Fibroblast of skin of abdomen (primary cell): ENCODE data around the gene WASL.
"Not testable (repeated sequence)": the region's sequence is repeated elsewhere in the genome, so short reads cannot be mapped to it uniquely, and the experiment has no call there.

Experiments
- DNase-seq: peaks from one replicate; pipeline ENCODE4 v3.0.0-alpha.2; 2013

Gene WASL

GRCh38 chr7:123729218-123729578 lies 19.6 kb downstream of the WASL start:
- no peak for DNase-seq

- DNase-seq, result peak; percentile 85
Measured at GRCh38 chr7:123727071-123727837, 21.5 kb downstream of the WASL start.

DNA sequence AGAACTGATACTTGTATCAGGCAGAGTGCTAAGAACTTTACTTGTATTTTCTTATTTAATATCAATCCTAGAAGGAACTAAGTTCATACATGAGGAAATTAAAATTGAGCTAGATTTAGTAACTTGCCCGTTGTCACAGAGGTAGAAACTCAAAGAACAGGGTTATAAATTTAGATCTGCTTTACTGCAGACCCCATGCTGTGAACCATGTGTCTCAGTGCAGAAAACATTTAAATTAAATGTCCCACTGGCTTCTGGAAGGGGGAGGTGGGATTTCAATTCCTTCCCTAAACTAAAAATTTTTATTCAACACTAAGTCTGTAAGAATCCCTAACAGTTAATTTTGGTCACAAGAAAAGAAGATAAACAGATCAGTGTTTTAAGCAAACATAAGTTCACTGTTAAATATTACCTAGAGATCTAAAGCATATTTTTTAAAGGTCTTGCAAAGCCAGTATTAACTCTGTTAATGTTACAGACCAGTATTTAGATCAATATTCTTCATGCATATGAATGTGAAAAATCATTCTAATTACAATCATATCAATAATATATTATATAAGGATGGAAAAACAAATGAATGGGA lies 23.1 kb downstream of the WASL start:
- DNase-seq, result no peak

DNA sequence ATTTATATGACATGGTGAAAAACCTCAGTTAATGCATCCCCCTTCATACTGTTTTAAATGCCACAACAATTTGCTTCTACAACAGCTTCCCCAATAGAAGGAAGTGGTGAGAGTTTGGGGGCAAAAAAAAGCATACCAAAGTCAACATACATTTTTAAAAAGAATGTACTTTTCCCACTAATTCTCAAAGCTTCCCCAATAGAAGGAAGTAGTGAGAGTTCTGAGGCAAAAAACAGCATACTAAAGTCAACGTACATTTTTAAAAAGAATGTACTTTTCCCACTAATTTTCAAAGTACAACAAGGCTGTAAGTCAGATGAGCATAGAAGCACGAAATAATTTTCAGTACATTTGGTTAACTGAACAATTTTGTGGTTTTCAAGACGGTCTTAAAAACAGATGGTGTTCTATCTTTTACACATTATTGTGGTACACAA lies 24.0 kb downstream of the WASL start:
- peak; percentile 65 for DNase-seq

DNA sequence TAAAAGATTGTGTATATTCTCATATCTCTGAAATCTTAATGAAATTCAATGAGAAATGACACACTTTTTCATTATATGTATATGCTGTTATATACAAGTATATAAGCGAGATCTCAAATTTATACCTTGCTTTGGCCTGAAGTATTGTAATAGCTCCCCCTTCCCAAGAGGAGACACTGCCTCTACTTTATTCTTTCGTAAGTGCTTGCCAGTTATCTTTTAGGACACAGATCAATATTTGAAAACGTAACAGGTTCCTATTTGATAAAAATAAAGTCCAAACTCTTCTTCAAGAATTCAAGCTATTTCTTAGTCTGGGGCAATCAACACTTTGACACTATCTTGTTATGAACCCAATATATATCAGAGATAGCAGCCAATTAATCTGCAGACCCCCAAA lies 24.9 kb downstream of the WASL start:
- no peak for DNase-seq

GRCh38 chr7:123720527-123720926 lies 28.3 kb downstream of the WASL start:
- DNase-seq, result not testable (repeated sequence)

DNA sequence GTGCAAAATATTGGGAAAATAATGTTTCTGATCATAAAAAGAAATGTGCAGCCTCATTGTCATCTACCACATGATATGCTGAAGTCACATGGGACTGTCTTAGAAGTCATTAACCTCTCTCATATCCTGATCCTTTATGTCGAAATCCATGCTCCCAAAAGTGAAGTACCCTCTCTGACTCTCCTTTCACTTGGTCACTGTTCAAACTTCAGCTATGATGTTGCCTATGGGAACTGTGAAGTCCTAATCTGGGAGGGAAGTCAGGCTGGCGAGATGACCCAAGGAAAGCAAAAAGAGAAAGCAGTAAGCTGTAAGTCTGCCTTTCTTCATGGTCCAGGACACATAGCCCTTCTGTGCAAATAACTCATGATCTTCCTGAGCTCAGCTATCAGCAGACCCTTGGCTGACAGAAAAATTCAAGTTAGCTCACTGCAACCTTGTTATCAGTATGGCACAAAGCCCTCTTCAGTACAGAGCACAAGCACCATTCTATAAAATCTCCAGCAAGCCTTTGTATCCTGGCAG lies 29.5 kb downstream of the WASL start:
- no peak for DNase-seq

DNA sequence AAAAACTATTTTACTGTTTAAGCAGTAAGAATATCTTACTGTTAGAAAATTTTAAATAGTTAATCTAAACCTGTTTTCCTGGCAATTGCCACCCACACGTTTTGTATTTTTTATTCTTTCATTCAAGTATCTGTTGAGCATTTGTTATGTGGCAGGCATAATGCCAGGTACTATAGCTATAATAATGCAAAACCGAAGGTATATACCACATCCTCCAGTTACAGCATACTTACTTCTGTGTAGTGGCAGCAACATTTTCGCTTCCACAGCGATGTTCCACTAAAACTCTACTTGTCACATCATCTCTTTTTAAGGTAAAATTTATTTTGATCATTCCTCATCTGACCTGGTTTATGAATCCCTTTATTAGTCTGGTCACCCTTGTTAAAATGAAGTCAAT lies 30.0 kb downstream of the WASL start:
- no peak for DNase-seq

- no peak for DNase-seq
Measured at GRCh38 chr7:123717689-123718088, 31.1 kb downstream of the WASL start.

DNA sequence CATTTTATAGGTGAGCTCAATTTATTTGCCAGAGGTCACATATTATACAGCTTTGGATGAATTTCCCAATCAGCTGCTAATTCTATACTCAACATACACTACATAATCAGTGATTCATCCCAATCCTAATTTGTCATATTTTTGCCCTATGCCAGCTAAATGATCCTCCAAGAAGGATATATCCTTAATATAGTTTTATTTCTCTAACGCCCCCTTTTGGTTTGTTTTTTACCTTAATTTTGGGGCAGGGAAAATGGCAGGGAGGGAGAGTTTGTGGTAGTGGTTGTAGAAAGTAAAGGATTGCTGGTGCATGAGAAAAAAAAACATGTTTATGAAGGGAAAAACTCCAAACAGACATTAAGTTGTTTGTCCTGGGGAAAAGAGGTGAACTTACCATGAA lies 31.9 kb downstream of the WASL start:
- DNase-seq, result no peak

DNA sequence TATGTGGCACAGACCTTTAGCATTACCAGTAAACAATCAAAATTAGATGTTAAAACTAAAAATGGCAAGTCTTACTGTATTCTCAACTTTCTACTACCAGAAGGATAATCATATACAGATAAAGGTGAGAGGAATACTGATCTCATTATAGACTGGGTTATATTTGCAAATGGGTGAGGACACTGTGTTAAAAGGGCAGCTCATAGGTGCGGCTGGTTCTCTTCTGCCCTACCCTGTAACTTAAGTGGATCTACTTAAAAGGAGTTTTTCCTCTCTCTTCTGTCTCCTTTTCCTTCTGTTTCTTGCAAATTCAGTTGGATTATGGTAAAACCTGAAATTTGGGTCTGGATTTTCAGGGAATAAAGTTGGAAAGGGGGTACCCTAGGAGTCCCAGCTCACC lies 33.0 kb downstream of the WASL start:
- DNase-seq, result no peak

DNA sequence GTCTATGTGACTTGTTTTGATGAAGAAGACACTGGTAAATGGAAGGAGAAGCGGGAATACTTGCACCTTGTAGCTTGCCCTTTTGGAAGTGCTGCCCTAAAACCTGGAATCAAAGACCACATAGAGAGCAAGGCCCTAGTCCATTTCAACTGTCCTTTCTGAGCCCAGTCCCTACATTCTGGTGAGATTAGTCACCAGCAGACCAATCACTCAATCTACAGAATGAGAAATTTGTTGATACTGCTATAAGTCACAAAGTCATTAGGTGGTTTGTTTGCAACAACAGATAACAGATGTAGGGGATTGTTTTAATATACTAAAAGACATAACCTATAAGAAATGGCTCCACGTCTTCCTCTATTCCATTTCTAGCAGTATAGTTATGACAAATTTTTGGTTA lies 33.6 kb downstream of the WASL start:
- DNase-seq, result peak; percentile 10

DNA sequence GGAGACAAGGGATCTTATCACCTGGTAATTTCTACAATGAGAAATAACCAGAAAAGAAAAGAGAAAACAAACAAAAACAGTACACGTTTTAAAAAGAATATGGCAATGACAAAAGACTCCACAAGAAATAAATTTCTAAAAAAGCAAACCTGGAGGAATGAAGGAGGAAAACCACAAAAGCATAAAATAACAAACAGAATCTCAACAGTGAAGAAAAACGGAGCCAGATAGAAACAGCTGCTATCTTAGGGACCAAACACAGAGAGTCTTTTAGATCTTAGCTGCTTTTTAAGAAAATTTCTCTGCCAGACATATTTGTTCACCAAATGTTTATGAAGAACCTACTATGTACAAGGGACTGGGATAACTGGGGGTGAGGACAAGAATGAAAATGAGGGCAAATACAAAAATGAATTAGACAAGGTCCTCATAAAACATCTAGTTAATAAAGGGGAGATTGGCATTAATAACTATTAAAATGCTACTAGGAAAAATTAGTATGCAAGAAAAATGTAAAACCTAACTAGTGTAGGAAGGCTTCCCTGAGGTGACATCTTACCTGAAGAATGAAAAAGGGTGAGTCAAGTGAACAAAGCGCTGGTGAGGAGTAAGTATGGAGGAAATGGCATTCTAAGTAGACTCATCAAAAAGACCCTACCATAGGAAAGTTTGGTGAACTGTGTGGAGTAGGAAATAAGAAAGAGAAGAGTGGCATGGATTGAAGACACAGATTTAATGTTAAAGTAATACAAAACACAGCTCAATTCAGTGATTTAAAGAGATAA lies 34.3 kb downstream of the WASL start:
- no peak for DNase-seq

DNA sequence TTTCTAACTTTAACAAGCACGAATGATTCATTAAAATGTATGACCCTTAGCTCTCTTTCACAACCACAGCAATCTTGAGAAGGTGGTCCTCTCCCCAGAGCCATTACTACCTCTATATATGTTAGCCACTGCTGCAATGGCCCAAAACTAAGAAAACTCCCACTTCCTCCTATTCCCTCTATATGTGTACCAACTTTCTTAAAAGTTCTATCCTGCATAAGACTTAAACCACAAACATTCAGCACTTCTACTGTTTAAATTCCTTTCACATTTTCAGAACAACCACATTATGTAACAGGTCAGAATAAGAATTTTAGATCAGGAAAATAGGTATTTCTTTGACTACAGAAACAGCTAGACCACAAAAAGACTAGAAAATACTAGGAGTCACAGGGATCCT lies 36.2 kb downstream of the WASL start:
- peak; percentile 72 for DNase-seq

- no peak for DNase-seq
Measured at GRCh38 chr7:123711832-123712293, 36.9 kb downstream of the WASL start.

GRCh38 chr7:123710683-123711082 lies 38.1 kb downstream of the WASL start:
- DNase-seq, result no peak

- DNase-seq, result no peak
Measured at GRCh38 chr7:123709525-123709924, 39.3 kb downstream of the WASL start.

DNA sequence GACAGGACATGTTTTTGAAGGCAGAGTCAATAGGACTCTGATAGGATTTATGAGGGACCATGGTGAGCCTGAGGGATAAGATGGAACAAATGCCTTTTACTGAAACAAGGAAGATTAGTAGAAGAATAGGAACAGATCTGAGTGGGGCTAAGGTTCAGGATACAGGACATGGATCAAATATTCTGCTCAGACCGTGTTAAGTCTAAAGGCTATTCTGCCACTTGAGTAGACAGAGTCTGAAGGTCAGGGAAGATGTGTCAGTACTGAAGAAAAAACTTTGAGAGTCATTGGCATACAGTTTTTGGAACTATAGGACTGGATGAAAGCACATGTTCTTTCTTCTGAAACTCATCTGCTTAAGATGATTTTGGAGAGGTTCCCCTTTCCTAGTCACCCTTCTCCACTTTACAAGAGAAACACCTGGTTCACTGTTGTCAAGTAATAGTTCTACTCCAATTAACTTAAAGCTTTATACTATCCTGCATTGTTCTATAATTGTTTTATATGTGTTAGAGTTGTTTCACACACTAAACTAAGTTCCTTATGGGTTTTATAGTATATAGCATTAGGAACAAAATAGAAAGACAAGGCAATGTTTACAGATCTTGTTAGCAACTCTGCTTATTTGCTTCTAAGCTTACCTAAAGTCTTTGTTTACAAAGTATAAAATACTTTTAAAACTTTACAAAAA lies 43.4 kb downstream of the WASL start:
- no peak for DNase-seq

GRCh38 chr7:123695944-123696677 lies 52.7 kb downstream of the WASL start:
- no peak for DNase-seq

DNA sequence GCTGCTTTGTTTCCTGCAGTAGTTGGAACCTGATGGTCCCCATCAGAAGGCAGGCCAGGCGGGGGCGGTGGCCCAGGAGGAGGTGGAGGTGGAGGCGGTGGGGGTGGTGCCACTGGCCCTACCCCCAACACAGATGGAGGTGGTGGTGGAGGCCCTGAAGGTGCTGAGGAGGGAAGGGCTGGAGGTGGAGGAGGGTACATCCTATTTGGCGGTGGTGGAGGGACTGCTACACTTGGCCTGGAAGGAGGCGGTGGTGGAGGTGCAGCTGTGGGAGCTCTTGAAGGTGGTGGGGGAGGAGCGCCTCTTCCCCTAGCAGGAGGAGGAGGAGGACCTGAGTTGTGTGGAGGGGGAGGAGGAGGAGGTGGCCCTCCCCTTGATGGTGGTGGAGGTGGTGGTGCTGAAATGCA lies 56.3 kb downstream of the WASL start:
- no peak for DNase-seq

- no peak for DNase-seq
Measured at GRCh38 chr7:123690550-123690949, 58.3 kb downstream of the WASL start.

- DNase-seq, result no peak
Measured at GRCh38 chr7:123689250-123689649, 59.6 kb downstream of the WASL start.
